Measurements from ENCODE around the gene PTPRJ. TPM values are rescaled to one million over a fixed set of nuclear protein-coding genes. Genes with fewer than 3 reads are reported as not detected.

The PTPRJ gene
- total and polyA plus RNA-seq, 9 of the 15 experiments (the other 6 are each of a cell fraction or from before 2014, with no cell fraction given) = 0.56 to 10.7 (median 4.8) TPM

GRCh38 chr11:48107188-48107704, 126.9 kb downstream of the PTPRJ start:
- Histone ChIP-seq H3K4me3 (no peak overlapping the region), H3K4me2 (ENCODE audit: insufficient read depth, low read length) (no peak overlapping the region), H3K36me3 (ENCODE audit: control insufficient read depth, insufficient read depth, low read length) (no peaks in the 10 kb centered on the region), H3K4me1 (replicated peaks in 1 of 2; ENCODE audit: control insufficient read depth in 2 of 2, insufficient read depth in 2 of 2, low read length in 2 of 2) (peaks cover 4 to 5% of the 10 kb centered on the region in 2 experiments; a peak in 4 of 5 replicates), H2AFZ (ENCODE audit: low read depth, low read length) (no peak overlapping the region), H3K9me1 (ENCODE audit: control insufficient read depth, insufficient read depth, low read length) (no peaks in the 10 kb centered on the region), H3K79me2 (ENCODE audit: control insufficient read depth, insufficient read depth, low read length) (no peaks in the 10 kb centered on the region), H4K20me1 (replicated peaks; ENCODE audit: control insufficient read depth, insufficient read depth, low read length) (no peaks in the 10 kb centered on the region), H3K9me3 (replicated peaks; ENCODE audit: control insufficient read depth, insufficient read depth, low read depth, low read length) (no peaks in the 10 kb centered on the region), H3K9ac (ENCODE audit: insufficient read depth in 1 of 2, low read depth in 2 of 2, low read length in 2 of 2) (no peak overlapping the region), H3K27ac (ENCODE audit: extremely low read depth, low read depth, low read length) (no peak overlapping the region), H3K27me3 (ENCODE audit: control insufficient read depth in 2 of 2, insufficient read depth in 2 of 2, low read length in 2 of 2) (no peaks in the 10 kb centered on the region)
- DNase-seq (ENCODE audit: extremely low read depth in 1 of 4, low spot score in 3 of 4) (no peak), ATAC-seq (no peak), FAIRE-seq (no peak)
- intact Hi-C loops (cut with micrococcal nuclease) = loop anchor here (5.0 kb wide), 1 partner anchor 130 kb away; no protein-coding TSS in a partner anchor
- ChIA-PET CTCF (ENCODE audit: low intra/inter-chr PET ratio) (interaction anchor here (0.5 to 5.8 kb wide), 2 partner anchors 143 to 172 kb away, joined by 3 to 77 read pairs; no protein-coding TSS in a partner anchor), POLR2A (interaction anchor here (0.7 to 2.2 kb wide), 3 partner anchors 8 to 23 kb away, joined by 4 to 5 read pairs (median 5); no protein-coding TSS in a partner anchor)
- TF ChIP-seq ZNF644 (tag; IDR thresholded peaks at IDR 0.05; ENCODE audit: low read depth) (no peak), POU5F1 (IDR thresholded peaks at IDR 0.05; ENCODE audit: borderline replicate concordance, low read depth, low read length, partially characterized antibody) (no peak), XRCC4 (IDR thresholded peaks at IDR 0.05; ENCODE audit: extremely low read depth, insufficient read depth, insufficient read length) (no peak), SIX5 (IDR thresholded peaks at IDR 0.05; ENCODE audit: borderline replicate concordance in 1 of 2, insufficient read depth in 1 of 2, low read depth in 1 of 2, low read length in 2 of 2) (no peak), TCF15 (CRISPR knock-in tag; IDR thresholded peaks at IDR 0.05) (no peak), NCOA1 (IDR thresholded peaks at IDR 0.05; ENCODE audit: low read depth) (no peak)
- WGBS (ENCODE audit: insufficient coverage, low coverage, missing lambda C conversion rate) = 51% methylated on average over 7 of the region's 7 CpGs
- in situ Hi-C loops (cut with MboI) = loop anchor here (5.0 to 10.0 kb wide), 2 partner anchors 170 to 252 kb away; no protein-coding TSS in a partner anchor
- BruUV-seq (replicated peaks) = no TSS peak

Measured in K562 (cell line).